K562 (cell line): ENCODE measurements around the gene UBXN10. TPM values are rescaled to one million over a fixed set of nuclear protein-coding genes. Genes with fewer than 3 reads are reported as not detected.

Experiments used
- ATAC-seq: fragments of 200-7000 bp; cut with Tn5 transposase; 3 replicates; pipeline ENCODE4 v1.9.1; 2020; ENCODE audit warnings: moderate library complexity
- BruUV-seq: library from RNA; stranded (reverse); fragments of 400-500 nt; replicated peaks from 2 replicates; lab custom pipeline; 2021; lab: Mats Ljungman, UMichigan
- CTCF ChIA-PET: fragments of 300-600 bp; formaldehyde crosslinking; extraction: SDS; loops from one replicate; lab custom pipeline; 2021; ENCODE audit warnings: low intra/inter-chr PET ratio; lab: Yijun Ruan, JAX
- POLR2A ChIA-PET: fragments of 300-600, 350-650 bp; sonication (Branson Sonifier 250); formaldehyde crosslinking; extraction: SDS; loops from one replicate; lab custom pipeline; 2021; ENCODE audit warnings: antibody characterized with exemption, inconsistent platforms; lab: Yijun Ruan, JAX
- DNase-seq, 4 experiments: peaks; one replicate each; pipeline versions ENCODE4 v3.0.0 to v3.0.0-alpha.2; 2011 to 2018; ENCODE audit warnings: low spot score in 3 of 4, mixed read lengths in 3 of 4; ENCODE audit errors: extremely low read depth in 1 of 4
- FAIRE-seq: peaks from 2 replicates; lab custom pipeline; 2011; peaks lifted over from hg19 to GRCh38; lab: Jason Lieb, UNC
- H2AFZ ChIP-seq: 2 replicates; pipeline ENCODE4 v1.6.0; 2011; ENCODE audit warnings: low read depth, low read length, control low read depth, inconsistent platforms
- H3K27ac ChIP-seq: fragments of 200-600 bp; 3 replicates; pipeline ENCODE4 v1.8.0; 2011; ENCODE audit warnings: low read depth, mild to moderate bottlenecking, control low read depth, inconsistent platforms, low read length, moderate library complexity, mixed read lengths; ENCODE audit errors: extremely low read depth
- H3K27me3 ChIP-seq, 2 experiments: fragments of 300-600 bp in 1 of 2; 2 replicates in 1 of 2; 3 replicates in 1 of 2; pipeline versions ENCODE4 v1.6.0 to v1.8.0; 2011; ENCODE audit warnings: inconsistent platforms in 2 of 2, low read length in 2 of 2, mild to moderate bottlenecking in 1 of 2, mixed read lengths in 1 of 2, moderate library complexity in 1 of 2; ENCODE audit not compliant: control insufficient read depth in 2 of 2, insufficient read depth in 2 of 2
- H3K36me3 ChIP-seq: fragments of 300-600 bp; 3 replicates; pipeline ENCODE4 v1.8.0; 2011; ENCODE audit warnings: mild to moderate bottlenecking, low read length, inconsistent platforms; ENCODE audit not compliant: control insufficient read depth, insufficient read depth
- H3K4me1 ChIP-seq, 2 experiments: fragments of 200-600 bp in 1 of 2; replicated peaks in 1 of 2; 2 replicates in 1 of 2; 3 replicates in 1 of 2; pipeline versions ENCODE4 v1.5.1 to v1.8.0; 2011; ENCODE audit warnings: inconsistent platforms in 2 of 2, low read length in 2 of 2, mild to moderate bottlenecking in 1 of 2, mixed read lengths in 1 of 2, moderate library complexity in 1 of 2; ENCODE audit not compliant: control insufficient read depth in 2 of 2, insufficient read depth in 2 of 2
- H3K4me2 ChIP-seq: 2 replicates; pipeline ENCODE4 v1.6.1; 2011; ENCODE audit warnings: low read length, control low read depth, inconsistent platforms, mixed read lengths; ENCODE audit not compliant: insufficient read depth
- H3K4me3 ChIP-seq: fragments of 200-600 bp; sonication (generic), shearing (Covaris generic); 2 replicates; pipeline ENCODE4 v1.5.1; 2016; ENCODE audit warnings: control low read depth, inconsistent platforms
- H3K79me2 ChIP-seq: fragments of 200-600 bp; 3 replicates; pipeline ENCODE4 v1.8.0; 2011; ENCODE audit warnings: low read length, inconsistent platforms; ENCODE audit not compliant: control insufficient read depth, insufficient read depth
- H3K9ac ChIP-seq, 2 experiments: 2 replicates each; pipeline versions ENCODE4 v1.6.0 to v1.6.1; 2011; ENCODE audit warnings: low read depth in 2 of 2, low read length in 2 of 2, control low read depth in 1 of 2, inconsistent platforms in 1 of 2, mild to moderate bottlenecking in 1 of 2, mixed read lengths in 1 of 2; ENCODE audit not compliant: insufficient read depth in 1 of 2
- H3K9me1 ChIP-seq: one replicate; pipeline ENCODE4 v1.6.0; 2011; ENCODE audit warnings: inconsistent platforms, mild to moderate bottlenecking, low read length, moderate library complexity; ENCODE audit not compliant: control insufficient read depth, insufficient read depth
- H3K9me3 ChIP-seq: replicated peaks from 2 replicates; pipeline ENCODE4 v1.5.1; 2011; ENCODE audit warnings: low read depth, low read length, inconsistent platforms; ENCODE audit not compliant: control insufficient read depth, insufficient read depth
- H4K20me1 ChIP-seq: replicated peaks from 2 replicates; pipeline ENCODE4 v1.6.1; 2011; ENCODE audit warnings: low read length, inconsistent platforms, mixed read lengths; ENCODE audit not compliant: control insufficient read depth, insufficient read depth
- ATF3 ChIP-seq, 2 experiments: fragments of 450-650 bp in 1 of 2; sonication (generic) in 1 of 2; formaldehyde crosslinking in 1 of 2; IDR thresholded peaks in 1 of 2; conservative IDR thresholded peaks in 1 of 2; 2 replicates each; pipeline versions ENCODE4 v1.6.1 to v1.8.1; 2016 to 2023; ENCODE audit warnings: mild to moderate bottlenecking in 2 of 2, moderate library complexity in 2 of 2, inconsistent platforms in 1 of 2, missing genetic modification reagents in 1 of 2
- ATF7 ChIP-seq: fragments of 450-650 bp; IDR thresholded peaks from 2 replicates; pipeline ENCODE4 v1.7.1; 2014; ENCODE audit warnings: mild to moderate bottlenecking, moderate library complexity
- CBFB ChIP-seq: sonication (generic); formaldehyde crosslinking; IDR thresholded peaks from 2 replicates; pipeline ENCODE4 v1.4.0; 2020; ENCODE audit warnings: mild to moderate bottlenecking, missing genetic modification reagents
- HEY1 ChIP-seq: fragments of 250-450 bp; sonication (Bioruptor Pico); IDR thresholded peaks from 2 replicates; pipeline ENCODE4 v1.5.0; 2020; ENCODE audit warnings: mild to moderate bottlenecking, moderate library complexity, borderline replicate concordance
- LEF1 ChIP-seq: fragments of 450-650 bp; IDR thresholded peaks from 2 replicates; pipeline ENCODE4 v1.6.1; 2016; ENCODE audit warnings: mild to moderate bottlenecking
- NCOA2 ChIP-seq, 2 experiments: fragments of 450-650 bp; IDR thresholded peaks; 2 replicates each; pipeline ENCODE4 v1.6.1; 2018; ENCODE audit warnings: mild to moderate bottlenecking in 2 of 2, moderate library complexity in 1 of 2; ENCODE audit not compliant: partially characterized antibody in 2 of 2
- PML ChIP-seq: IDR thresholded peaks from 2 replicates; pipeline ENCODE4 v1.6.1; 2012; ENCODE audit warnings: low read length, inconsistent platforms
- SREBF1 ChIP-seq: fragments of 150-350 bp; IDR thresholded peaks from 2 replicates; pipeline ENCODE4 v1.6.1; 2014; ENCODE audit warnings: antibody characterized with exemption, low read depth, low read length, borderline replicate concordance
- STAT5A ChIP-seq: IDR thresholded peaks from 2 replicates; pipeline ENCODE4 v1.6.1; 2012; ENCODE audit warnings: low read length, inconsistent platforms, borderline replicate concordance
- TAF15 ChIP-seq: fragments of 200-400 bp; formaldehyde crosslinking; IDR thresholded peaks from 2 replicates; pipeline ENCODE4 v1.6.1; 2017; ENCODE audit warnings: mild to moderate bottlenecking, low read depth, low read length, moderate library complexity
- TARDBP ChIP-seq: fragments of 450-650 bp; IDR thresholded peaks from 2 replicates; pipeline ENCODE4 v1.6.1; 2016
- U2AF2 ChIP-seq: fragments of 200-400 bp; formaldehyde crosslinking; optimal IDR thresholded peaks from 2 replicates; pipeline ENCODE3; 2017; ENCODE audit warnings: low read depth, mild to moderate bottlenecking, low read length
- XRCC5 ChIP-seq: fragments of 200-400 bp; formaldehyde crosslinking; IDR thresholded peaks from 2 replicates; pipeline ENCODE4 v1.6.1; 2017; ENCODE audit warnings: low read depth, mild to moderate bottlenecking, low read length
- ZBTB7A ChIP-seq: IDR thresholded peaks from 2 replicates; pipeline ENCODE4 v1.6.1; 2011; ENCODE audit warnings: low read depth, mild to moderate bottlenecking, low read length, moderate library complexity, borderline replicate concordance; ENCODE audit not compliant: control insufficient read depth
- ZNF445 ChIP-seq: fragments of 250-450 bp; sonication (Bioruptor Pico); IDR thresholded peaks from 2 replicates; pipeline ENCODE4 v1.4.0; 2020; ENCODE audit warnings: low read depth, mild to moderate bottlenecking, moderate library complexity
- ZNF778 ChIP-seq: fragments of 450-650 bp; formaldehyde crosslinking; IDR thresholded peaks from 2 replicates; pipeline ENCODE4 v1.4.0; 2020; ENCODE audit warnings: mild to moderate bottlenecking, moderate library complexity
- WGBS: fragments of 100-300 bp; shearing (Covaris generic); methylation state at CpG from one replicate; pipeline ENCODE4 v1.1.6; 2016; ENCODE audit warnings: low coverage, mixed read lengths; ENCODE audit not compliant: insufficient coverage; ENCODE audit errors: missing lambda C conversion rate; 5-methylcytosine and 5-hydroxymethylcytosine counted together
- in situ Hi-C: fragments of 300-500 bp; cut with MboI; formaldehyde crosslinking; loops from 4 replicates; pipeline ENCODE4 v1.15.0; 2018; ENCODE audit warnings: inconsistent platforms, mixed read lengths
- intact Hi-C: fragments of 100-400 bp; cut with micrococcal nuclease; formaldehyde crosslinking; loops from 2 replicates; pipeline ENCODE4 v1.14.2; 2022
- polyA plus RNA-seq, 8 experiments: library from polyadenylated mRNA; depleted of rRNA in 4 of 8; stranded (reverse) in 5 of 8; unstranded in 3 of 8; fragments of >200 nt; fragmentation: Nextera tagmentation in 2 of 8; fragmentation: Illumina TruSeq in 1 of 8; extraction: Ambion mirVana in 2 of 8; extraction: Trizol in 1 of 8; gene quantifications; 2 replicates each; pipeline versions ENCODE4 v1.2.1 to v1.2.3, GENCODE V29; 2011 to 2014; ENCODE audit warnings: inconsistent platforms in 1 of 8, missing spikeins in 1 of 8
- total RNA-seq, 7 experiments: library from RNA; depleted of rRNA in 6 of 7; stranded (reverse); fragments of >200 nt in 6 of 7; fragmentation: Illumina TruSeq in 2 of 7; extraction: Trizol in 2 of 7; gene quantifications; 2 replicates each; pipeline versions ENCODE4 v1.2.1 to v1.2.3, GENCODE V29; 2011 to 2021; ENCODE audit warnings: low replicate concordance in 1 of 7
- TF ChIP-seq, protein P1 (sequence below): sonication (generic); IDR thresholded peaks from 2 replicates; pipeline ENCODE4 v1.6.1; 2016
- TF ChIP-seq, protein P2 (sequence below): fragments of 250-450 bp; sonication (Bioruptor Pico); IDR thresholded peaks from 2 replicates; pipeline ENCODE4 v1.9.0; 2021; ENCODE audit warnings: mild to moderate bottlenecking, inconsistent platforms

The UBXN10 gene
- total and polyA plus RNA-seq, 9 of the 15 experiments (the other 6 are each of a cell fraction or from before 2014, with no cell fraction given), result 10.7 to 17.7 (median 13.6) TPM

- Histone ChIP-seq H3K79me2 (peaks cover 10% of the 10 kb centered on the region; the same call in 2 of the 3 replicates), H3K4me1 (peaks cover 31 to 59% of the 10 kb centered on the region in 2 experiments), H3K36me3 (peaks cover 28% of the 10 kb centered on the region; the same call in 2 of the 3 replicates), H3K9ac (peak overlapping the region in 1 of 2 experiments; percentile 3; a peak in 1 of 4 replicates), H3K9me1 (no peaks in the 10 kb centered on the region), H3K27ac (no peak overlapping the region), H3K4me3 (no peak overlapping the region), H3K9me3 (no peaks in the 10 kb centered on the region), H2AFZ (peak overlapping the region; percentile 74), H3K4me2 (peak overlapping the region; percentile 23; the same call in 1 of the 2 replicates), H4K20me1 (no peaks in the 10 kb centered on the region), H3K27me3 (no peaks in the 10 kb centered on the region)
- DNase-seq (peak; percentile 78 to 90 (median 78)), FAIRE-seq (peak; percentile 92), ATAC-seq (peak; percentile 83)
- no TSS peak for BruUV-seq
- in situ Hi-C loops (no loop called here), intact Hi-C loops (loop anchor here (1.0 to 5.0 kb wide), 2 partner anchors 9 to 33 kb away; partner anchors contain the start of genes PLA2G2C and UBXN10)
- 15% methylated on average over 15 of the region's 15 CpGs for WGBS
- CTCF ChIA-PET, result interaction anchor here (0.7 to 1.4 kb wide), 4 partner anchors 94 to 277 kb away, joined by 3 to 4 read pairs (median 3); no protein-coding TSS in a partner anchor
- POLR2A ChIA-PET, result interaction anchor here (0.9 to 1.7 kb wide), 5 partner anchors 14 to 33 kb away, joined by 3 to 4 read pairs (median 4); no protein-coding TSS in a partner anchor
- TF ChIP-seq U2AF2 (no peak), ATF3 (IDR thresholded peaks at IDR 0.05) (no peak), ATF3 (CRISPR knock-in tag; conservative IDR thresholded peaks at IDR 0.05) (no peak), ATF7 (peak; percentile 23; the same call in 1 of the 2 replicates), TAF15 (no peak), SREBF1 (no peak), XRCC5 (peak; percentile 88), ZNF445 (CRISPR knock-in tag) (no peak), HEY1 (CRISPR knock-in tag) (no peak), TARDBP (no peak), ZBTB7A (no peak), ZNF778 (CRISPR knock-in tag) (no peak), STAT5A (no peak), LEF1 (0 out of 2 replicates have a peak, but pooled peaks have one; percentile 15), PML (peak; percentile 31; the same call in 1 of the 2 replicates), CBFB (CRISPR knock-in tag) (no peak), NCOA2 (IDR thresholded peaks at IDR 0.05; ENCODE audit: partially characterized antibody in 2 of 2) (no peak)
- TF ChIP-seq, protein P1, sequence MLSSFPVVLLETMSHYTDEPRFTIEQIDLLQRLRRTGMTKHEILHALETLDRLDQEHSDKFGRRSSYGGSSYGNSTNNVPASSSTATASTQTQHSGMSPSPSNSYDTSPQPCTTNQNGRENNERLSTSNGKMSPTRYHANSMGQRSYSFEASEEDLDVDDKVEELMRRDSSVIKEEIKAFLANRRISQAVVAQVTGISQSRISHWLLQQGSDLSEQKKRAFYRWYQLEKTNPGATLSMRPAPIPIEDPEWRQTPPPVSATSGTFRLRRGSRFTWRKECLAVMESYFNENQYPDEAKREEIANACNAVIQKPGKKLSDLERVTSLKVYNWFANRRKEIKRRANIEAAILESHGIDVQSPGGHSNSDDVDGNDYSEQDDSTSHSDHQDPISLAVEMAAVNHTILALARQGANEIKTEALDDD, result peak; percentile 78; the same call in 1 of the 2 replicates
- TF ChIP-seq, protein P2, sequence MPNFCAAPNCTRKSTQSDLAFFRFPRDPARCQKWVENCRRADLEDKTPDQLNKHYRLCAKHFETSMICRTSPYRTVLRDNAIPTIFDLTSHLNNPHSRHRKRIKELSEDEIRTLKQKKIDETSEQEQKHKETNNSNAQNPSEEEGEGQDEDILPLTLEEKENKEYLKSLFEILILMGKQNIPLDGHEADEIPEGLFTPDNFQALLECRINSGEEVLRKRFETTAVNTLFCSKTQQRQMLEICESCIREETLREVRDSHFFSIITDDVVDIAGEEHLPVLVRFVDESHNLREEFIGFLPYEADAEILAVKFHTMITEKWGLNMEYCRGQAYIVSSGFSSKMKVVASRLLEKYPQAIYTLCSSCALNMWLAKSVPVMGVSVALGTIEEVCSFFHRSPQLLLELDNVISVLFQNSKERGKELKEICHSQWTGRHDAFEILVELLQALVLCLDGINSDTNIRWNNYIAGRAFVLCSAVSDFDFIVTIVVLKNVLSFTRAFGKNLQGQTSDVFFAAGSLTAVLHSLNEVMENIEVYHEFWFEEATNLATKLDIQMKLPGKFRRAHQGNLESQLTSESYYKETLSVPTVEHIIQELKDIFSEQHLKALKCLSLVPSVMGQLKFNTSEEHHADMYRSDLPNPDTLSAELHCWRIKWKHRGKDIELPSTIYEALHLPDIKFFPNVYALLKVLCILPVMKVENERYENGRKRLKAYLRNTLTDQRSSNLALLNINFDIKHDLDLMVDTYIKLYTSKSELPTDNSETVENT, result no peak
Observed at GRCh38 chr1:20194757-20195461, 9.0 kb downstream of the UBXN10 start.
